ENCODE results near the gene PLXNA1.

PLXNA1 gene

GRCh38 chr3:127016043-127016343 is 33.1 kb downstream of the PLXNA1 start:
- Histone ChIP-seq H3K4me1 (ENCODE audit: insufficient read depth, low read length) (no peaks in the 10 kb centered on the region), H3K4me3 (ENCODE audit: low read depth in 1 of 2, low read length in 2 of 2) (no peak overlapping the region), H3K36me3 (ENCODE audit: insufficient read depth, low read length) (peaks cover 92% of the 10 kb centered on the region), H3K27ac (ENCODE audit: low read length) (no peak overlapping the region), H3K27me3 (ENCODE audit: insufficient read depth, low read length, poor library complexity) (no peaks in the 10 kb centered on the region), H2AFZ (ENCODE audit: low read depth, low read length) (no peak overlapping the region), H3K9me3 (ENCODE audit: insufficient read depth, low read length, severe bottlenecking) (no peaks in the 10 kb centered on the region), H3K4me2 (ENCODE audit: insufficient read depth, low read length) (no peak overlapping the region), H4K20me1 (ENCODE audit: insufficient read depth, low read length) (peaks cover 15% of the 10 kb centered on the region), H3K79me2 (ENCODE audit: insufficient read depth, low read length) (no peaks in the 10 kb centered on the region), H3K9ac (ENCODE audit: low read depth, low read length) (no peak overlapping the region)
- DNase-seq (no peak), ATAC-seq (ENCODE audit: insufficient read depth, low read depth) (no peak)
- TF ChIP-seq, protein P1, sequence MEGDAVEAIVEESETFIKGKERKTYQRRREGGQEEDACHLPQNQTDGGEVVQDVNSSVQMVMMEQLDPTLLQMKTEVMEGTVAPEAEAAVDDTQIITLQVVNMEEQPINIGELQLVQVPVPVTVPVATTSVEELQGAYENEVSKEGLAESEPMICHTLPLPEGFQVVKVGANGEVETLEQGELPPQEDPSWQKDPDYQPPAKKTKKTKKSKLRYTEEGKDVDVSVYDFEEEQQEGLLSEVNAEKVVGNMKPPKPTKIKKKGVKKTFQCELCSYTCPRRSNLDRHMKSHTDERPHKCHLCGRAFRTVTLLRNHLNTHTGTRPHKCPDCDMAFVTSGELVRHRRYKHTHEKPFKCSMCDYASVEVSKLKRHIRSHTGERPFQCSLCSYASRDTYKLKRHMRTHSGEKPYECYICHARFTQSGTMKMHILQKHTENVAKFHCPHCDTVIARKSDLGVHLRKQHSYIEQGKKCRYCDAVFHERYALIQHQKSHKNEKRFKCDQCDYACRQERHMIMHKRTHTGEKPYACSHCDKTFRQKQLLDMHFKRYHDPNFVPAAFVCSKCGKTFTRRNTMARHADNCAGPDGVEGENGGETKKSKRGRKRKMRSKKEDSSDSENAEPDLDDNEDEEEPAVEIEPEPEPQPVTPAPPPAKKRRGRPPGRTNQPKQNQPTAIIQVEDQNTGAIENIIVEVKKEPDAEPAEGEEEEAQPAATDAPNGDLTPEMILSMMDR (IDR thresholded peaks at IDR 0.05; ENCODE audit: borderline replicate concordance, extremely low read depth, low read length, poor library complexity, severe bottlenecking): no peak
- TF ChIP-seq EZH2 (IDR thresholded peaks at IDR 0.05; ENCODE audit: borderline replicate concordance, low read depth, low read length, severe bottlenecking): no peak

GRCh38 chr3:127016461-127016860 is 33.5 kb downstream of the PLXNA1 start:
- Histone ChIP-seq H2AFZ (ENCODE audit: low read depth, low read length) (no peak overlapping the region), H3K4me3 (ENCODE audit: low read depth in 1 of 2, low read length in 2 of 2) (no peak overlapping the region), H3K36me3 (ENCODE audit: insufficient read depth, low read length) (peaks cover 92% of the 10 kb centered on the region), H3K4me1 (ENCODE audit: insufficient read depth, low read length) (no peaks in the 10 kb centered on the region), H3K9me3 (ENCODE audit: insufficient read depth, low read length, severe bottlenecking) (no peaks in the 10 kb centered on the region), H3K9ac (ENCODE audit: low read depth, low read length) (no peak overlapping the region), H3K79me2 (ENCODE audit: insufficient read depth, low read length) (no peaks in the 10 kb centered on the region), H4K20me1 (ENCODE audit: insufficient read depth, low read length) (peaks cover 15% of the 10 kb centered on the region), H3K4me2 (ENCODE audit: insufficient read depth, low read length) (no peak overlapping the region), H3K27ac (ENCODE audit: low read length) (no peak overlapping the region), H3K27me3 (ENCODE audit: insufficient read depth, low read length, poor library complexity) (no peaks in the 10 kb centered on the region)
- TF ChIP-seq, protein P1 (IDR thresholded peaks at IDR 0.05; ENCODE audit: borderline replicate concordance, extremely low read depth, low read length, poor library complexity, severe bottlenecking): no peak
- no peak for TF ChIP-seq EZH2 (IDR thresholded peaks at IDR 0.05; ENCODE audit: borderline replicate concordance, low read depth, low read length, severe bottlenecking)
- DNase-seq (no peak), ATAC-seq (ENCODE audit: insufficient read depth, low read depth) (no peak)

- Histone ChIP-seq H3K4me2 (ENCODE audit: insufficient read depth, low read length) (no peak overlapping the region), H3K36me3 (ENCODE audit: insufficient read depth, low read length) (peaks cover 92% of the 10 kb centered on the region), H4K20me1 (ENCODE audit: insufficient read depth, low read length) (peaks cover 9% of the 10 kb centered on the region; the same call in 1 of the 2 replicates)
Measured at GRCh38 chr3:127017229-127017628, 34.3 kb downstream of the PLXNA1 start.

More at GRCh38 chr3:127017229-127017628, 34.3 kb downstream of the PLXNA1 start:
- no peak overlapping the region for H3K9ac ChIP-seq (ENCODE audit: low read depth, low read length)
- ATAC-seq (ENCODE audit: insufficient read depth, low read depth) (no peak), DNase-seq (no peak)
- H3K9me3 ChIP-seq (ENCODE audit: insufficient read depth, low read length, severe bottlenecking): no peaks in the 10 kb centered on the region
- no peaks in the 10 kb centered on the region for H3K27me3 ChIP-seq (ENCODE audit: insufficient read depth, low read length, poor library complexity)
- H2AFZ ChIP-seq (ENCODE audit: low read depth, low read length): no peak overlapping the region
- H3K27ac ChIP-seq (ENCODE audit: low read length): no peak overlapping the region
- H3K4me1 ChIP-seq (ENCODE audit: insufficient read depth, low read length): no peaks in the 10 kb centered on the region
- H3K4me3 ChIP-seq (ENCODE audit: low read depth in 1 of 2, low read length in 2 of 2): no peak overlapping the region
- TF ChIP-seq, protein P1 (IDR thresholded peaks at IDR 0.05; ENCODE audit: borderline replicate concordance, extremely low read depth, low read length, poor library complexity, severe bottlenecking): no peak
- no peak for TF ChIP-seq EZH2 (IDR thresholded peaks at IDR 0.05; ENCODE audit: borderline replicate concordance, low read depth, low read length, severe bottlenecking)
- no peaks in the 10 kb centered on the region for H3K79me2 ChIP-seq (ENCODE audit: insufficient read depth, low read length)

Data from DND-41 (cell line).